A549 (cell line): Measurements from ENCODE around the gene GBGT1. TPM values are rescaled to one million over a fixed set of nuclear protein-coding genes. Genes with fewer than 3 reads are reported as not detected.

Experiments used
- ATAC-seq, 2 experiments: fragments of 200-7000 bp in 1 of 2; fragments of >200 bp in 1 of 2; cut with Nextera tagmentation in 1 of 2; cut with Tn5 transposase in 1 of 2; 3 replicates each; pipeline versions ENCODE4 v1.8.0 to v1.9.1; 2018 to 2020; ENCODE audit warnings: mild to moderate bottlenecking in 1 of 2, moderate library complexity in 1 of 2
- CTCF ChIA-PET: fragments of 300-600 bp; sonication (Branson Sonifier 250); formaldehyde crosslinking; extraction: SDS; loops from one replicate; lab custom pipeline; 2021; ENCODE audit warnings: antibody characterized with exemption, inconsistent platforms; lab: Yijun Ruan, JAX
- POLR2A ChIA-PET: fragments of 350-600 bp; formaldehyde crosslinking; extraction: SDS; loops from one replicate; lab custom pipeline; 2021; ENCODE audit warnings: antibody characterized with exemption, inconsistent platforms; lab: Yijun Ruan, JAX
- DNase-seq, 2 experiments: peaks; one replicate each; pipeline versions ENCODE4 v3.0.0 to v3.0.0-alpha.2; 2011 to 2016; ENCODE audit warnings: low read depth in 1 of 2, low spot score in 1 of 2
- FAIRE-seq: peaks from 2 replicates; lab custom pipeline; 2011; peaks lifted over from hg19 to GRCh38; lab: Jason Lieb, UNC
- H3K27ac ChIP-seq, 2 experiments: fragments of >200 bp; sonication (Bioruptor Twin); formaldehyde crosslinking; 3 replicates each; pipeline ENCODE4 v1.5.1; 2016 to 2017
- H3K4me1 ChIP-seq: fragments of >200 bp; sonication (Bioruptor Twin); formaldehyde crosslinking; 3 replicates; pipeline ENCODE4 v1.6.1; 2016
- H3K4me2 ChIP-seq: fragments of >200 bp; sonication (Bioruptor Twin); formaldehyde crosslinking; 3 replicates; pipeline ENCODE4 v1.6.1; 2016
- H3K4me3 ChIP-seq: fragments of >200 bp; sonication (Bioruptor Twin); formaldehyde crosslinking; 3 replicates; pipeline ENCODE4 v1.5.1; 2016
- H3K9me3 ChIP-seq: fragments of >200 bp; sonication (Bioruptor Twin); formaldehyde crosslinking; 3 replicates; pipeline ENCODE4 v1.6.1; 2016
- ATOH8 ChIP-seq: fragments of 250-450 bp; sonication (Bioruptor Pico); IDR thresholded peaks from 2 replicates; pipeline ENCODE4 v1.5.0; 2020; ENCODE audit warnings: low read depth, mild to moderate bottlenecking, moderate library complexity
- CHD2 ChIP-seq: fragments of 150-350 bp; IDR thresholded peaks from 2 replicates; pipeline ENCODE4 v1.6.1; 2014; ENCODE audit warnings: low read length; ENCODE audit not compliant: partially characterized antibody
- CTCF ChIP-seq: fragments of >200 bp; sonication (Bioruptor Twin); formaldehyde crosslinking; IDR thresholded peaks from 3 replicates; pipeline ENCODE4 v1.5.1; 2016
- E2F6 ChIP-seq: IDR thresholded peaks from 2 replicates; pipeline ENCODE4 v1.6.1; 2012; ENCODE audit warnings: low read depth, borderline replicate concordance
- FOSL2 ChIP-seq, 2 experiments: fragments of 450-650 bp in 1 of 2; fragments of >200 bp in 1 of 2; sonication (Bioruptor Twin) in 1 of 2; formaldehyde crosslinking; IDR thresholded peaks; 2 replicates each; pipeline versions ENCODE4 v1.5.0 to v1.6.1; 2016 to 2020; ENCODE audit warnings: mild to moderate bottlenecking in 1 of 2, moderate library complexity in 1 of 2
- GATA3 ChIP-seq: IDR thresholded peaks from 2 replicates; pipeline ENCODE4 v1.6.1; 2012; ENCODE audit warnings: borderline replicate concordance
- HDAC2 ChIP-seq: fragments of 200-600 bp; sonication (generic); IDR thresholded peaks from 2 replicates; pipeline ENCODE4 v1.6.1; 2016
- KDM5A ChIP-seq: fragments of 200-600 bp; sonication (generic); IDR thresholded peaks from 2 replicates; pipeline ENCODE4 v1.6.1; 2016; ENCODE audit warnings: antibody characterized with exemption, mild to moderate bottlenecking
- MAX ChIP-seq: IDR thresholded peaks from 2 replicates; pipeline ENCODE4 v1.6.1; 2012
- PBX3 ChIP-seq: IDR thresholded peaks from 2 replicates; pipeline ENCODE4 v1.6.1; 2012
- POLR2AphosphoS2 ChIP-seq: conservative IDR thresholded peaks from 2 replicates; pipeline ENCODE4 v1.6.1; 2012; ENCODE audit warnings: low read length, improper control_type of control experiment, inconsistent platforms
- RCOR1 ChIP-seq: fragments of 150-350 bp; IDR thresholded peaks from 2 replicates; pipeline ENCODE4 v1.6.1; 2014; ENCODE audit warnings: antibody characterized with exemption, low read length, low read depth
- REST ChIP-seq: fragments of 200-600 bp; sonication (generic); IDR thresholded peaks from 2 replicates; pipeline ENCODE4 v1.6.1; 2016; ENCODE audit warnings: antibody characterized with exemption, mild to moderate bottlenecking, moderate library complexity
- RNF2 ChIP-seq: fragments of 200-600 bp; sonication (generic); IDR thresholded peaks from 2 replicates; pipeline ENCODE4 v1.6.1; 2016; ENCODE audit warnings: low read depth, mild to moderate bottlenecking, antibody characterized with exemption, moderate library complexity, borderline replicate concordance
- TFCP2L1 ChIP-seq: fragments of 250-450 bp; sonication (Bioruptor Pico); IDR thresholded peaks from 2 replicates; pipeline ENCODE4 v1.5.0; 2021; ENCODE audit warnings: mild to moderate bottlenecking
- ZFP36 ChIP-seq: fragments of 450-650 bp; IDR thresholded peaks from 2 replicates; pipeline ENCODE4 v1.6.1; 2014; ENCODE audit warnings: borderline replicate concordance; ENCODE audit not compliant: partially characterized antibody
- ZNF302 ChIP-seq: fragments of 250-450 bp; sonication (Bioruptor Pico); IDR thresholded peaks from 2 replicates; pipeline ENCODE4 v1.9.0; 2021; ENCODE audit warnings: inconsistent platforms, mild to moderate bottlenecking, moderate library complexity
- WGBS: methylation state at CpG from one replicate; pipeline ENCODE4 v1.1.6; 2017; ENCODE audit errors: missing lambda C conversion rate; 5-methylcytosine and 5-hydroxymethylcytosine counted together
- polyA plus RNA-seq, 4 experiments: library from polyadenylated mRNA; depleted of rRNA in 3 of 4; stranded (reverse); fragments of >200 nt; fragmentation: RNase III in 1 of 4; extraction: RNeasy Plus Mini Kit Qiagen cat#74134 plus additional on column Dnase treatment in 1 of 4; gene quantifications; 2 replicates in 3 of 4; 3 replicates in 1 of 4; pipeline ENCODE4 v1.2.3, GENCODE V29; 2011 to 2017

GBGT1 gene
- polyA plus RNA-seq, 2 of the 4 experiments (the other 2 are of a cell fraction) = 1.7 to 2.4 TPM

GRCh38 chr9:133164191-133164590, 477 bp upstream of the GBGT1 start:
- peak overlapping the region; percentile 75 for H3K4me2 ChIP-seq
- H3K9me3 ChIP-seq = no peaks in the 10 kb centered on the region
- peak overlapping the region; percentile 69 to 86 for H3K27ac ChIP-seq
- CTCF ChIA-PET = interaction anchor here (1.2 kb wide), 1 partner anchor 278 kb away, joined by 3 read pairs; no protein-coding TSS in a partner anchor
- DNase-seq = no peak
- no peak for ATAC-seq
- POLR2A ChIA-PET = no interaction called here
- H3K4me3 ChIP-seq = peak overlapping the region; percentile 44
- no peak for FAIRE-seq
- 77% methylated on average over 13 of the region's 13 CpGs for WGBS
- H3K4me1 ChIP-seq = peaks cover 44% of the 10 kb centered on the region
- TF ChIP-seq ZNF302 (CRISPR knock-in tag) (no peak), HDAC2 (no peak), KDM5A (no peak), POLR2AphosphoS2 (no peak)

GRCh38 chr9:133162861-133163503, 732 bp downstream of the GBGT1 start:
- no peak for FAIRE-seq
- POLR2A ChIA-PET = no interaction called here
- no peak for DNase-seq
- no peak for TF ChIP-seq RNF2
- no peak for TF ChIP-seq MAX
- TF ChIP-seq PBX3 = no peak
- TF ChIP-seq KDM5A = no peak
- TF ChIP-seq GATA3 = no peak
- TF ChIP-seq CHD2 = no peak
- no peak for TF ChIP-seq REST
- TF ChIP-seq RCOR1 = no peak
- no peak for TF ChIP-seq ATOH8
- TF ChIP-seq FOSL2 (IDR thresholded peaks at IDR 0.05) = no peak
- TF ChIP-seq FOSL2 (CRISPR knock-in tag; IDR thresholded peaks at IDR 0.05) = no peak
- no peak for TF ChIP-seq E2F6
- no peak for TF ChIP-seq TFCP2L1 (CRISPR knock-in tag)
- no peak for TF ChIP-seq CTCF
- TF ChIP-seq ZFP36 = no peak
- no peak for TF ChIP-seq POLR2AphosphoS2
- TF ChIP-seq, all 56 proteins: peak for 0
- H3K27ac ChIP-seq = peak overlapping the region; percentile 69 to 86; a peak in 5 of 6 replicates
- peak overlapping the region; percentile 44; the same call in 2 of the 3 replicates for H3K4me3 ChIP-seq
- peaks cover 32% of the 10 kb centered on the region for H3K4me1 ChIP-seq
- no peaks in the 10 kb centered on the region for H3K9me3 ChIP-seq
- H3K4me2 ChIP-seq = peak overlapping the region; percentile 75
- CTCF ChIA-PET = interaction anchor here (2.0 to 39.2 kb wide), 3 partner anchors 12 to 55 kb away, joined by 6 to 1284 read pairs (median 10); partner anchors contain the start of gene RALGDS
- WGBS = 93% methylated on average over 26 of the region's 54 CpGs
- ATAC-seq = no peak
